Left ventricle myocardium inferior (tissue), 1 donor: ENCODE results near the gene COL5A3. TPM values are rescaled to one million over a fixed set of nuclear protein-coding genes. Genes with fewer than 3 reads are reported as not detected.
"Not testable (repeated sequence)": the region's sequence is repeated elsewhere in the genome, so short reads cannot be mapped to it uniquely, and the experiment has no call there.

Experiments used
- DNase-seq: peaks from one replicate; pipeline ENCODE4 v3.0.0-alpha.2; 2020
- H3K27ac ChIP-seq: fragments of 200-600 bp; replicated peaks from 2 replicates; pipeline ENCODE4 v1.8.0; 2021
- H3K27me3 ChIP-seq: fragments of 200-600 bp; 2 replicates; pipeline ENCODE4 v1.8.0; 2021; ENCODE audit warnings: low read depth
- H3K36me3 ChIP-seq: fragments of 200-600 bp; 2 replicates; pipeline ENCODE4 v1.8.0; 2021
- H3K4me1 ChIP-seq: fragments of 200-600 bp; 2 replicates; pipeline ENCODE4 v1.8.0; 2021
- H3K4me3 ChIP-seq: fragments of 200-600 bp; 2 replicates; pipeline ENCODE4 v1.8.0; 2021; ENCODE audit warnings: mild to moderate bottlenecking, moderate library complexity
- H3K9me3 ChIP-seq: fragments of 200-600 bp; replicated peaks from 2 replicates; pipeline ENCODE4 v1.8.0; 2021
- intact Hi-C: fragments of 100-400 bp; cut with micrococcal nuclease; formaldehyde crosslinking; loops from one replicate; pipeline ENCODE4 v1.11.0; 2022
- total RNA-seq: library from RNA; stranded (reverse); fragmentation: NEBNext Ultra II Directional; extraction: Animal tissue kit (Norgen Biotek cat#: 25700); gene quantifications from one replicate; pipeline ENCODE4 v1.2.1, GENCODE V29; 2021
- TF ChIP-seq, protein P1 (sequence below): fragments of 200-600 bp; IDR thresholded peaks from 2 replicates; pipeline ENCODE4 v1.8.0; 2021; ENCODE audit warnings: antibody characterized with exemption, mild to moderate bottlenecking, borderline replicate concordance
- donor health status: DM: no; HTN: yes; CAD: no; lungs with severe emphysema.

COL5A3 gene
- total RNA-seq, 1 donor from 2014 or later = 8.7 TPM

DNA sequence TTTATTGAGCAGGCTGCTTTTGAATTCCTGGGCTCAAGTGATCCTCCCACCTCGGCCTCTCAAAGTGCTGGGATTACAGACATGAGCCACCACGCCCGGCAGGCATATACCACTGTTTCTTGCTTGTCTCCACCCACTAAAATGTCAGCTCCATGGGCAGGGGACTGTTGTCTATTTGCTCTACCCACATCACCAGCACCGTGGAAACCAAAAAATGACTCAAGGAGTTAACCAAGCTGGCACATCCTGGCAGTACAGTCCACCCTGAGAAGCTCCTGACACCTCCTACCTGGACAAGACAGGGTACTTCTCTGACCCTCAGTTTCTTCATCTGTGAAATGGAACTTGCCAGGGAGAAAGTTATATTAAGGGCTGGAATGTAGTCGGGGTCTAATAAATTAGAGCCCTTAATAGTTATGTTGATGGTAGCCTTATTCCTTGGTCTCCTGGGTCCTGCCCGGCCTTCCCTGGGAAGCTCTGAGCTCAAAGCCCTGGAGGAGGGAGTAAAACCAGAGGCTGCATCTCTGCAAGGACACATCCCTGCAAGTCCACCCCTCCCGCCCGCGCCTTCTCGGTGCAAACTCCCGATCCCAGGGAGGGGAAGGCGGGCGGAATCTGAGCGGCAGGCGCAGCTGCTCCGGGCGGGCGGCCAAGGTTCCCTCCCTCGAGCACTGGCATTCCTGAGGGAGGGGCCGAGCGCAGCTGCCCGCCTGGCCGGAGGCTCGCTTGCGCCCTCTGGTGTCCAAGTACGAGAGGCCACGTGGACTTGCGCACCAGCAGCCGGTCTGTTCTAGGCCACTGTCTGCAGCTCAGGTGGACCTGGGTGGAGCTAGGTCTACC lies 17.1 kb upstream of the COL5A3 start:
- H3K9me3 ChIP-seq = no peaks in the 10 kb centered on the region
- peaks cover 79% of the 10 kb centered on the region for H3K27me3 ChIP-seq
- peaks cover 6% of the 10 kb centered on the region for H3K4me1 ChIP-seq
- H3K27ac ChIP-seq = peak overlapping the region; percentile 57
- peak overlapping the region; percentile 15 for H3K4me3 ChIP-seq
- peak; percentile 97 for DNase-seq
- H3K36me3 ChIP-seq = no peaks in the 10 kb centered on the region
- intact Hi-C loops = loop anchor here (5.0 kb wide), 1 partner anchor 95 kb away; no protein-coding TSS in a partner anchor
- TF ChIP-seq, protein P1, sequence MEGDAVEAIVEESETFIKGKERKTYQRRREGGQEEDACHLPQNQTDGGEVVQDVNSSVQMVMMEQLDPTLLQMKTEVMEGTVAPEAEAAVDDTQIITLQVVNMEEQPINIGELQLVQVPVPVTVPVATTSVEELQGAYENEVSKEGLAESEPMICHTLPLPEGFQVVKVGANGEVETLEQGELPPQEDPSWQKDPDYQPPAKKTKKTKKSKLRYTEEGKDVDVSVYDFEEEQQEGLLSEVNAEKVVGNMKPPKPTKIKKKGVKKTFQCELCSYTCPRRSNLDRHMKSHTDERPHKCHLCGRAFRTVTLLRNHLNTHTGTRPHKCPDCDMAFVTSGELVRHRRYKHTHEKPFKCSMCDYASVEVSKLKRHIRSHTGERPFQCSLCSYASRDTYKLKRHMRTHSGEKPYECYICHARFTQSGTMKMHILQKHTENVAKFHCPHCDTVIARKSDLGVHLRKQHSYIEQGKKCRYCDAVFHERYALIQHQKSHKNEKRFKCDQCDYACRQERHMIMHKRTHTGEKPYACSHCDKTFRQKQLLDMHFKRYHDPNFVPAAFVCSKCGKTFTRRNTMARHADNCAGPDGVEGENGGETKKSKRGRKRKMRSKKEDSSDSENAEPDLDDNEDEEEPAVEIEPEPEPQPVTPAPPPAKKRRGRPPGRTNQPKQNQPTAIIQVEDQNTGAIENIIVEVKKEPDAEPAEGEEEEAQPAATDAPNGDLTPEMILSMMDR = peak; percentile 96

DNA sequence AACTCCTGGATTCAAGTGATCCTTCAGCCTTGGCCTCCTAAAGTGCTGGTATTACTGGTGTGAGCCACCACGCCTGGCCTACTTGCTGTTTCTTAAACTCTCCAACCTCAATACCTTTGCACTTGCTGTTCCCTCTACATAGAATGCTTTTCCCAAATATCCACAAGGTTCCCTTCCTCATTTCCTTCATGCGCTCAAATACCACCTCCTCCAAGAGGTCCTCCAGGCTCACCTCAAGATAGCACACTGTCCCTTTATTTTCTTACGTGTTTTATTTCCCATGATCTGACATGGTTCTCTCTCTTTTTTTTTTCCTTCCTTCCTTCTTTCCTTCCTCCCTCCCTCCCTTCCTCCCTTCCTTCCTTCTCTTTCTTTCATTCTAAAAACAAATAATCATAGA lies 16.4 kb upstream of the COL5A3 start:
- H3K36me3 ChIP-seq = no peaks in the 10 kb centered on the region
- no peaks in the 10 kb centered on the region for H3K9me3 ChIP-seq
- TF ChIP-seq, protein P1 = no peak
- intact Hi-C loops = loop anchor here (5.0 kb wide), 1 partner anchor 94 kb away; no protein-coding TSS in a partner anchor
- H3K4me1 ChIP-seq = peaks cover 6% of the 10 kb centered on the region
- H3K27me3 ChIP-seq = peaks cover 77% of the 10 kb centered on the region
- no peak overlapping the region for H3K4me3 ChIP-seq
- no peak for DNase-seq
- H3K27ac ChIP-seq = peak overlapping the region; percentile 57

DNA sequence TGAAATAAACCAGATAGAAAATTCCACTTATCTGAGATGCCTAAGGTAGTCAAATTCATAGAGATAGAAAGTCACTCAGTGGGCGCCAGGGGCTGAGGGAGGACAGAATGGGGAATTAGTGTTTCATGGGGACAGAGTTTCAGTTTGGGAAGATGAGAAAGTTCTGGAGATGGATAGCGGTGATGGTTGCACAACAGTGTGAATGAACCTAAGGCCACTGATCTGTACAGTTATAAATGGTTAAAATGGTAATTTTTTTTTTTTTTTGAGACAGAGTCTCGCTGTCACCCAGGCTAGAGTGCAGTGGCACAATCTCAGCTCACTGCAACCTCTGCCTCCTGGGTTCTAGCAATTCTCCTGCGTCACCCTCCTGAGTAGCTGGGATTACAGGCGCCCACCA lies 12.8 kb upstream of the COL5A3 start:
- H3K36me3 ChIP-seq, intact Hi-C loops, H3K9me3 ChIP-seq, DNase-seq, H3K4me1 ChIP-seq, H3K4me3 ChIP-seq, H3K27ac ChIP-seq: not testable (repeated sequence)
- H3K27me3 ChIP-seq = peaks cover 65% of the 10 kb centered on the region

DNA sequence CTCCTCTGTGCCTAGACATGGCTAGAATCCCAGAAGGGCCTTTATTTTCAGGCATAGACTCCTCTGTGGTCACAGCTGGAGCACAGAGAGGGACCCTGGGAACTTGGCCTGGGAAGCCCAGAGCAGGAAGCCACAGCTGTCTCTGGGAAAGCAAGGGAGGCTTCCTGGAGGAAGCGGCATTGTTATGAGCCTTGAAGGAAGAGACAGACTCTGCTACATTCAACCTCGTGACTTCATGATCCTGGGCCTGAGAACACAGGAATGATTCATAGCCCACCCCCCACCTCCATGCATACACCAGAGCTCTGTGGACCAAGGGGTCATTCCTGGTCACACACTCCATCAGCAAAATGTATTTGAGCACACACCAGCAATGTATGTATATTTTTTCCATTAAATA lies 11.6 kb upstream of the COL5A3 start:
- H3K27me3 ChIP-seq = peaks cover 71% of the 10 kb centered on the region
- H3K9me3 ChIP-seq = no peaks in the 10 kb centered on the region
- H3K27ac ChIP-seq = no peak overlapping the region
- no peaks in the 10 kb centered on the region for H3K36me3 ChIP-seq
- TF ChIP-seq, protein P1 = no peak
- no peak for DNase-seq
- intact Hi-C loops = no loop called here
- no peak overlapping the region for H3K4me3 ChIP-seq
- no peaks in the 10 kb centered on the region for H3K4me1 ChIP-seq

DNA sequence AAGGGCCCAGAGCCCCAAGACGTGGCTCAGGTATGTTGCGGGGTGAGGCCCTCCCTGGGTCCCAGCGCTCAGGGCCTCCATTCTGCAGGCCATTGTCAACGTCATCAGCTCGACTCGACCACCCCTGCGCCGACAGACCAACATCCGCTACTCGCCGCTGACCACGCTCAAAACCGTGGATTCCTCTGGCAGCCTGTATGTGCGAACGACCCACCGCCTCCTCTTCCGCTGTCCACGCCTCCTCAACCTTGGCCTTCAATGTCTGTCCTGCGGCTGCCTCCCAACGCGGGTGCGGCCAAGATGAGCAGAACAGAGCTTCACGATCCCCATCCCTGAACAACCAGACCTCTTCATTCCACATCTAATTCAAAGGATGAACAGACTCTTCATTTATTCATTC lies 11.1 kb upstream of the COL5A3 start:
- Histone ChIP-seq H3K9me3 (no peaks in the 10 kb centered on the region), H3K27me3 (peaks cover 71% of the 10 kb centered on the region), H3K4me3 (no peak overlapping the region), H3K36me3 (no peaks in the 10 kb centered on the region), H3K27ac (no peak overlapping the region), H3K4me1 (no peaks in the 10 kb centered on the region)
- DNase-seq = no peak
- intact Hi-C loops = no loop called here
- TF ChIP-seq, protein P1 = no peak

DNA sequence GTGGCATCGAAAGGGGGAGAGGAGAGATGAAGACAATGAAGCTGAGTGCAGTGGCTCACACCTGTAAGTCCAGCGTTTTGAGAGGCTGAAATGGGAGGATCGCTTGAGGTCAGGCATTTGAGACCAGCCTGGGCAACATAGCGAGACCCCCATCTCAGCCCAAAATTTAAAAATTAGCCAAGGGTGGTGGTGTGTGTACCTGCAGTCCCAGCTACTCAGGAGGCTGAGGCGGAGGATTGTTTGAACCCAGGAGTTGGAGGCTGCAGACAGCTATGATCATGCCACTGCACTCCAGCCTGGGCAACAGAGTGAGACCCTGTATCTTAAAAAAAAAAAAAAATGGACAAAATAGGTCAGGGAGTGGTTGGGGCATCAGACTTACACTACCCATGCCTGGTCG lies 10.5 kb upstream of the COL5A3 start:
- no peak overlapping the region for H3K27ac ChIP-seq
- H3K4me3 ChIP-seq = no peak overlapping the region
- intact Hi-C loops = no loop called here
- no peak for DNase-seq
- H3K4me1 ChIP-seq = no peaks in the 10 kb centered on the region
- H3K36me3 ChIP-seq = no peaks in the 10 kb centered on the region
- no peaks in the 10 kb centered on the region for H3K9me3 ChIP-seq
- H3K27me3 ChIP-seq = peaks cover 69% of the 10 kb centered on the region
- TF ChIP-seq, protein P1 = no peak
